ENCODE measurements around the gene PACRG. TPM values are rescaled to one million over a fixed set of nuclear protein-coding genes. Genes with fewer than 3 reads are reported as not detected.

Gene PACRG
- total RNA-seq, 2 donors from 2014 or later: not detected

DNA sequence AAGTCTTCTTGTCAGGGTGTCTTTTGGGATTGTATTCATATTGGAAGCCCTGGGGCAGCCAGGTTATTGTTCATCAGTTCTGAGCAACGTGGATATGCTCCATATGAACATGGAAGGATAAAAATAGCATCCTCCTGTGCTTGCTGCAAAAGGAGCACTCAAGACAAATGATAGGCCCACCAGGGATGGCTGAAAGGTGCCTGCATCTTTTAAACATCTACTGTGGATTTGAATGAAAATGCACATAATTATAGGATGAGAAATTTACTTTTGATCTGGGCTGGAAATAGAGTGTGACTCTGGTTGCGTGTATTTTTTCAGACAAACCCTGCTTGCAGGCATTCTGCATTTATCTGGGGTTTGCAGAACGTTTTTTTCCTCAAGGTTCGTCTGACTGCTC is 299.1 kb downstream of the PACRG start:
- H3K4me1 Mint-ChIP-seq (ENCODE audit: low read depth): no peaks in the 10 kb centered on the region
- ATAC-seq (replicated peaks in 1 of 2): no peak
- H3K27ac Mint-ChIP-seq: no peak overlapping the region
- peaks cover 5 to 14% of the 10 kb centered on the region in 2 donors for H3K9me3 Mint-ChIP-seq
- H3K27me3 Mint-ChIP-seq (ENCODE audit: low read depth): no peaks in the 10 kb centered on the region
- H3K4me3 Mint-ChIP-seq: no peak overlapping the region
- no peak for DNase-seq
- H3K36me3 Mint-ChIP-seq (ENCODE audit: insufficient read depth in 2 of 2): peaks cover 2 to 3% of the 10 kb centered on the region in 2 donors

DNA sequence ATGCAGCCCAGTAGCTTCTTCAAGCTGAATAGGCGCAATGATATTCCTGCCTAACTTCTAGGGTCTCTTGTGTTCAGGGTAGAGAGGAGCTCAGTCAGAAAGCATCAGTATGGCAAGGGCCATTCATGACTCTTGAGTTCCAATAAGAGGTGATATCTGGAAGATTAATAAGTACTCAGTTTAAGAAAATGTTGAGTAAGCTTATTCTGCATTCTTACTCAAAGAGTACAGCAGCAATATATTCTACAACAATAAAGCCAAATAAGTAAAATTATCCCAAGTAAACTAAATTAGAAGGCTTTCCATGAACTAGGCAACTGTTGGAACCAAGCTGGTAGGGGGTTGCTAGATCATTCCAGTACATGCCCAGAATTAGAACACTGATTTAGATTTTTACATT is 303.2 kb downstream of the PACRG start:
- Mint-ChIP-seq H3K27ac (no peak overlapping the region), H3K4me1 (ENCODE audit: low read depth) (no peaks in the 10 kb centered on the region), H3K36me3 (ENCODE audit: insufficient read depth in 2 of 2) (peaks cover 0 to 2% of the 10 kb centered on the region in 2 donors), H3K4me3 (no peak overlapping the region), H3K9me3 (peaks cover 0 to 7% of the 10 kb centered on the region in 2 donors), H3K27me3 (ENCODE audit: low read depth) (no peaks in the 10 kb centered on the region)
- no peak for DNase-seq
- no peak for ATAC-seq (replicated peaks in 1 of 2)

DNA sequence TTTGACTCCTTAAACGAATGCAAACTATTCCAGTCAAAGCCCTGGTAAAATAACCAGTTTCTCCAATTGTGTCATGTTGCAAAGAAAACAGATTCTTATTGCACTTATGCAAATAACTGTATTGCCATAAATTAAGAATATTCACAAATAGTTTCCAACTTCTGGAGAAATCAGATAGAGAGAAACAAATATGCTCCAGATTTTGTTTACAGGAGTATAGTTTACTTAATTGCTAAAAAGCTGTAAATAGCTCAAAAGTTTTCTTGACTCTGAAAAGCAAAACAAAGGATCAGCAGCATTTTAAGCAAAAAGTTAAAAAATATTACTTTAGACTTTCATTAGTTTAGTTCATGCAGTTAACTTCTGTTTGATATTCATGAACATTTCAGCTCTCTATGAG is 304.2 kb downstream of the PACRG start:
- H3K27me3 Mint-ChIP-seq (ENCODE audit: low read depth): no peaks in the 10 kb centered on the region
- DNase-seq (no peak), ATAC-seq (replicated peaks in 1 of 2) (no peak)
- H3K4me3 Mint-ChIP-seq: no peak overlapping the region
- H3K4me1 Mint-ChIP-seq (ENCODE audit: low read depth): no peaks in the 10 kb centered on the region
- H3K9me3 Mint-ChIP-seq: peaks cover 0 to 7% of the 10 kb centered on the region in 2 donors
- no peak overlapping the region for H3K27ac Mint-ChIP-seq
- H3K36me3 Mint-ChIP-seq (ENCODE audit: insufficient read depth in 2 of 2): peaks cover 0 to 2% of the 10 kb centered on the region in 2 donors

DNA sequence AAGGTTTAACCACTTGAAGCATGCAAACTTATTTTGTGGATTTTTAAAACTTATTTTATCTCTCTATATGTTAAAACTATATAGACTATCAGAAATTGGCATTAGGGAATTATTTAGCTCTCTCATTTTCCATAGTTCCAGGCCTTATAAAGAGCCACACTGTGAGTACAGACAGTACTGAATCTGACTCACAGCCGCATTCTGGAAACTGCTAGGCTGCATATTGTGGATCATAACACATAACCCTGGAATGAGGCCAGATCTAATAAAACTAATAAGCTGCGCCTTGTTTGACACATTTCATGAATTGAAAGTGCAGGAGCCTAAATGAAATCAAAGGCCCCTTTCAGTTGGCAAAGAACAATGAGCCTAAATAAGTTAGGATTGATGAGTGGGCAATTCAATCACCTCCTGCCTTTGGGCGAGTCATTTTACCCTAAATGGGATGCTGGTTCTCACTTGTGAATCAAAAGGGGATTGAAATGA is 308.4 kb downstream of the PACRG start:
- no peak for ATAC-seq (replicated peaks in 1 of 2)
- H3K9me3 Mint-ChIP-seq: peaks cover 2 to 4% of the 10 kb centered on the region in 2 donors
- H3K27ac Mint-ChIP-seq: no peak overlapping the region
- no peaks in the 10 kb centered on the region for H3K4me1 Mint-ChIP-seq (ENCODE audit: low read depth)
- no peaks in the 10 kb centered on the region for H3K27me3 Mint-ChIP-seq (ENCODE audit: low read depth)
- H3K36me3 Mint-ChIP-seq (ENCODE audit: insufficient read depth in 2 of 2): peaks cover 0 to 2% of the 10 kb centered on the region in 2 donors
- no peak overlapping the region for H3K4me3 Mint-ChIP-seq
- no peak for DNase-seq

DNA sequence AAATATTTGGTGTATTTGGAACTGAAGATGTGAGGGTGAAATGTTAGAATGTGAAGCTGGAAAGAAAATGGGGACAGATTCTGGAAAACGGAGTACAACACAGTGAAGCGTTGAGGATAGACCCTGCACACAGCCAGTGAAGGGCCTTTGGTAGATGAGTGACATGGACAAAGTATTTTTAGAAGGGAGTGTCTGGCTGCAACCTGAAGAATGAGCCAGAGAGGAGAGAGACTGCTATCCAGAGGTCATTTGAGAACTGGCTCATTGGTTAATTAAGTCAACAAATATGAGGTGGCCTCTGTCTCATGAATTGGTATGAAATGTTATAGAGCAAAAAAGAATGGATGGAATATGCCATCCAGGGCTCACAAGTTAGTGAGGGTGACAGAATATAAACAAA is 310.5 kb downstream of the PACRG start:
- ATAC-seq (replicated peaks in 1 of 2) (no peak), DNase-seq (no peak)
- Mint-ChIP-seq H3K27ac (no peak overlapping the region), H3K9me3 (peaks cover 2 to 7% of the 10 kb centered on the region in 2 donors), H3K36me3 (ENCODE audit: insufficient read depth in 2 of 2) (peaks cover 0 to 2% of the 10 kb centered on the region in 2 donors), H3K4me3 (no peak overlapping the region), H3K4me1 (ENCODE audit: low read depth) (no peaks in the 10 kb centered on the region), H3K27me3 (ENCODE audit: low read depth) (no peaks in the 10 kb centered on the region)

DNA sequence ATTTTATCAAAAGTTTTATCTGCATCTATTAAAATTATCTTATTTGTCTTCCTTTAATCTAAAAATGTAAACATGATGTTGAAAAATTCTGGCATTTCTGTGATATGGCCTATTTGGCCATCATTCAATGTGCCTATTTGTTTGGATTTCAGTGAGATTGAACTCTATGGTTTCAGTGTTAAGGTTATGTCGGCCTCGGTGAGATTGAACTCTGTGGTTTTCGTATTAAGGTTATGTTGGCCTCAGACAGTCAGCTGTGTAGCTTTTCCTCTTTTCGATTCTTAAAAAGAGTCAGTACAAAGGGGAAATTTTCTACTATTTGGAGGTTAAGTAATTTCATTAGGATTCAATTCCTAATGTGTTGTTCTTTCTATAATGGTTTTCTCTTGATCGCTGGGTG is 320.6 kb downstream of the PACRG start:
- H3K4me3 Mint-ChIP-seq: no peak overlapping the region
- DNase-seq (no peak), ATAC-seq (replicated peaks in 1 of 2) (no peak)
- H3K4me1 Mint-ChIP-seq (ENCODE audit: low read depth): no peaks in the 10 kb centered on the region
- no peak overlapping the region for H3K27ac Mint-ChIP-seq
- H3K36me3 Mint-ChIP-seq (ENCODE audit: insufficient read depth in 2 of 2): peaks cover 0 to 2% of the 10 kb centered on the region in 2 donors
- no peaks in the 10 kb centered on the region for H3K27me3 Mint-ChIP-seq (ENCODE audit: low read depth)
- H3K9me3 Mint-ChIP-seq: peaks cover 8 to 11% of the 10 kb centered on the region in 2 donors

DNA sequence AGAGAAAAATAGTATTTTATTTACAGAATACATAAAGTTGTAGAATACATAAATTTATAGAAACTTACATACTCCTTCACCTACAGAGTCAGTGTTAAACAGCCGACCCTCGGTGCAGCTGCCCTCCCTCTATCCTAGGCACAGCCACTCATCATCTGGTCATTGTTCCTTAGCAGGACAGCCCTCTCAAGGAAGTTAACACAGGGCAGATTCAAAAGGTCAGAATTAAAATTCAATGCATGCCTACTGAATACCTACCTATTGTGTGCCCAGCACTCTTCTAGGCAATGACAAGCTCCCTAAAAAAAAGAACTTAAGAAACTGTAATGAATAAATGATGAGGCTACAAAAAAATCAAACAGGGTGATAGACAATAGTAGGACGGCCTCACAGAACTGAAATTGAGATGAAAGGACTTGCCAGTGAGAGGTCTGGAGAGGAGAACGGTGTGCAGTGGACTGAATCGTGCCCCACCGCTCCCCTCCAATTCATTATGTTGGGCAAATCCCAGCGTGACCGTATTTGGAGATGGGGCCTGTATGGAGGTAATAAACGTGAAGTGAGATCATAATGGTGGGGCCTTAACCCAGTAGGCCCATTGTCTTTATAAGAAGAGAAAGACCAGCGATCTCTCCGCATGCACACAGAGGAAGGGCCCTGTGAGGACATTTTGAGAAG is 326.0 kb downstream of the PACRG start:
- H3K27ac Mint-ChIP-seq: no peak overlapping the region
- DNase-seq (no peak), ATAC-seq (replicated peaks in 1 of 2) (no peak)
- H3K36me3 Mint-ChIP-seq (ENCODE audit: insufficient read depth in 2 of 2): peaks cover 0 to 3% of the 10 kb centered on the region in 2 donors
- peaks cover 8 to 14% of the 10 kb centered on the region in 2 donors for H3K9me3 Mint-ChIP-seq
- no peaks in the 10 kb centered on the region for H3K27me3 Mint-ChIP-seq (ENCODE audit: low read depth)
- H3K4me1 Mint-ChIP-seq (ENCODE audit: low read depth): no peaks in the 10 kb centered on the region
- no peak overlapping the region for H3K4me3 Mint-ChIP-seq

DNA sequence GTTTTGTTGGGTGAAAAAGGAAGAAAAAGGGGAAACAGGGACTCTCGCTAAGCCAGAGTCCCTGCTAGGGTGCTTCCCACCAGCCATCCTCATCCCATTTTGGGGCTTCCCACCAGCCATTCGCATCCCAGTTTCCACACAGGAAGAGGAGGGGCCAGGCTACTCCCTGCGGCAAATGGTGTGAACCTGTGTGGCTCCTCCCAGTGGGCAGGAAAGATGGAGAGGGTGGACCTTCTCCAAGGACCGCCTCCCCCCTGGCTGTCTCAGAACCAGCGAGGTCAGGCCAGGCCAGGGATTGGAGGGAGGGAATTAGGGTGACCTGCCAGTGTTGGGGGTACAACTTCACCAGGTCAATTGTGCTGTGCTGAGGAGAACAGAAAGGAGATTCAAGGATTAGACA is 326.9 kb downstream of the PACRG start:
- ATAC-seq (replicated peaks in 1 of 2): no peak
- H3K4me1 Mint-ChIP-seq (ENCODE audit: low read depth): no peaks in the 10 kb centered on the region
- H3K27ac Mint-ChIP-seq: no peak overlapping the region
- H3K4me3 Mint-ChIP-seq: no peak overlapping the region
- H3K27me3 Mint-ChIP-seq (ENCODE audit: low read depth): no peaks in the 10 kb centered on the region
- peaks cover 0 to 3% of the 10 kb centered on the region in 2 donors for H3K36me3 Mint-ChIP-seq (ENCODE audit: insufficient read depth in 2 of 2)
- no peak for DNase-seq
- peaks cover 10 to 14% of the 10 kb centered on the region in 2 donors for H3K9me3 Mint-ChIP-seq

DNA sequence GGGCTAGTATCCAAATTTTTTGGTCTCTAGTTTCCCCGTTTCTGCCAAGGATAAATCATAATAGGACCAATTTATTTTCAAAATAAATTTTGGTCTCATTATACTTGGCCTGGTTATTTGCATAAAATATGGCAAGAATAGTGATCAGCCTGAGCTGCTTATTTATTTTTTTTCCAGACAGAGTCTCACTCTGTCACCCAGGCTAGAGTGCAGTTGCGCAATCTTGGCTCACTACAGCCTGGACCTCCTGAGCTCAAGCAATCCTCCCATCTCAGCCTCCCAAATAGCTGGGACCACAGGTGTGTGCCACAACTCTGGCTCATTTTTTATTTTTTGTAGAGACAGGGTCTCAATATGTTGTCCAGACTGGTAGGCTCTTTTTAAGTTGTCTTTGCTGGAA is 329.5 kb downstream of the PACRG start:
- Mint-ChIP-seq H3K9me3 (peaks cover 8 to 11% of the 10 kb centered on the region in 2 donors), H3K4me3 (no peak overlapping the region), H3K27me3 (ENCODE audit: low read depth) (no peaks in the 10 kb centered on the region), H3K4me1 (ENCODE audit: low read depth) (no peaks in the 10 kb centered on the region), H3K36me3 (ENCODE audit: insufficient read depth in 2 of 2) (peaks cover 0 to 3% of the 10 kb centered on the region in 2 donors), H3K27ac (no peak overlapping the region)
- ATAC-seq (replicated peaks in 1 of 2): no peak
- no peak for DNase-seq

DNA sequence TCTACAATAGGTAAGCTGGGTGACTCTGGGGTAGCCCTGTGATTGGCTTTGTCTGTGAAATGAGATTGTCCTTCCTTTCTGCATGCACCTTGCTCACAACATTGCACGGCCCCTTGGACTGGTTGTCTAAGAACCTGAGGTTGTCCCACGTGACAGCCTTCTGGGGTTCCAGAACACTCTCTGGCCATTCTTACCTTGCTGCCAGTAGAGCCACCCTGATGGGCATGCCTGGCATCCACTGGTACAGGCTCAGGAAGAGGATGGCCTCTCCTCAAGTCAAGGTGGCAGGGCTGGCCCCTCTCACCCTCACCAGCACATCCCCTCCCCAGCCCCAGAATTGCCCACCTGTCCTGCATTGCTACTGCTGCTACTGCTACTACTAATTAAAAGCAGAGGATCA is 335.0 kb downstream of the PACRG start:
- no peaks in the 10 kb centered on the region for H3K36me3 Mint-ChIP-seq (ENCODE audit: insufficient read depth in 2 of 2)
- H3K4me1 Mint-ChIP-seq (ENCODE audit: low read depth): no peaks in the 10 kb centered on the region
- DNase-seq (no peak), ATAC-seq (replicated peaks in 1 of 2) (no peak)
- no peak overlapping the region for H3K4me3 Mint-ChIP-seq
- H3K9me3 Mint-ChIP-seq: peaks cover 3 to 5% of the 10 kb centered on the region in 2 donors
- no peak overlapping the region for H3K27ac Mint-ChIP-seq
- H3K27me3 Mint-ChIP-seq (ENCODE audit: low read depth): no peaks in the 10 kb centered on the region

DNA sequence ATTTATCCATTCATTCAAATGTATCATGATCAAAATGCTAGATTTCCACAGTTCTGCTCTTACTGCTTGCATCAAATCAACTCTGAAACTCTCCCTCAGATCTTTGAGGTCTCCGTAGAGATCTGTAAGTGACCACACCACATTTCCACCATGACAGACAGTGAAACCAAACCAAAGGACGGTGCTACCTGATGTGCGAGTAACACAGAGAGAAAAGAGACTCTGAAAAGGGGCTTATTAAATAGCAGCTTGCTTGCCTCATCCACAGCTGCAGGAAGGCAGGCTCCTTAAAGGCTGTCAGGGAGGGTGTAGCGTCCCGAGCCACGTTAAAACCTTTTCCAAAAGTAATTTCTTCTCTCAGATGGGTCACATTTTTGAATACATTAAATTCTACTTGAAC is 335.8 kb downstream of the PACRG start:
- DNase-seq: no peak
- no peak overlapping the region for H3K4me3 Mint-ChIP-seq

DNA sequence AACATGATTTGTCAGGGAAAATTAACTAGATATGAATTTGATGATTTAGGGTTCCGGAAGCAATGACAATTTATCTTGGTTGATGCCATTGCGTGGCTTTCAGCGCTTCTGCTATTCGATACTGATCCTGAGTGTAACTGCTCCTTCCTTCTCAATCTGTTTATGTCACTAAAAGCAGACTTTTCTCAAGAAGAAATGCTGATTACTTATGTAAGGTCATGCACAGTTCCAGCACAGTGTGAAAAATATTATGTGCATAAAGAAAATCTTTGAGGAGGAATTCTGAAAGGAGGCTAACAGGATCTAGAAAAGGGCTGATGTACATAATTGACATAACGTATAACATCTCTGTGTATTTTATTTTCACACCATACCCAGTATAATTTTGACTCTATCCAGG is 336.6 kb downstream of the PACRG start:
- ATAC-seq (replicated peaks in 1 of 2) (no peak), DNase-seq (no peak)
- no peaks in the 10 kb centered on the region for H3K36me3 Mint-ChIP-seq (ENCODE audit: insufficient read depth in 2 of 2)

More for the DNA sequence above, 335.8 kb downstream of the PACRG start:
- Mint-ChIP-seq H3K9me3 (peaks cover 5 to 8% of the 10 kb centered on the region in 2 donors), H3K36me3 (ENCODE audit: insufficient read depth in 2 of 2) (no peaks in the 10 kb centered on the region), H3K27me3 (ENCODE audit: low read depth) (no peaks in the 10 kb centered on the region), H3K27ac (no peak overlapping the region), H3K4me1 (ENCODE audit: low read depth) (no peaks in the 10 kb centered on the region)
- ATAC-seq (replicated peaks in 1 of 2): no peak

DNA sequence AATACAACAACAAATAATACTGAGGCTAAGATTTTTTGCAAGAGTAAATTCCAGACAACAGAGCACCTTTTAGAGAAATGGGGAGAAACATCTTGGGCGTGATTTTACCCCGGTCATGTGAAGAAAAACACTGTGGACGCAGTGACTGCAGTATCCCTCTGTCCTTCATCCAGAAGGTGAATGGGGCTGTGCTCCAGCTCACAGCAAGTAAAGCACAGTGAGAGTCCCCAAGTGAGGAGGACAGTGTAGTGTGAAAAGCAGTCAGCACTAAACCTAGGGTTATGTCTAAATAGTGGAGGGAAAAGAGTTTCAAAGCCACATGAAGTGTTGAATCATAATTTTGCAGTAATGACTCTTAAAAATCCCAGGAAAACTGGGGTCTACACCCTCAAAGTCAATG is 338.4 kb downstream of the PACRG start:
- H3K36me3 Mint-ChIP-seq (ENCODE audit: insufficient read depth in 2 of 2): no peaks in the 10 kb centered on the region
- H3K4me3 Mint-ChIP-seq: no peak overlapping the region
- H3K9me3 Mint-ChIP-seq: peaks cover 4 to 10% of the 10 kb centered on the region in 2 donors
- no peaks in the 10 kb centered on the region for H3K4me1 Mint-ChIP-seq (ENCODE audit: low read depth)
- no peaks in the 10 kb centered on the region for H3K27me3 Mint-ChIP-seq (ENCODE audit: low read depth)
- ATAC-seq (replicated peaks in 1 of 2): no peak
- no peak overlapping the region for H3K27ac Mint-ChIP-seq
- no peak for DNase-seq

More for the DNA sequence above, 336.6 kb downstream of the PACRG start:
- Mint-ChIP-seq H3K27me3 (ENCODE audit: low read depth) (no peaks in the 10 kb centered on the region), H3K4me3 (no peak overlapping the region), H3K9me3 (peaks cover 4 to 10% of the 10 kb centered on the region in 2 donors), H3K27ac (no peak overlapping the region), H3K4me1 (ENCODE audit: low read depth) (no peaks in the 10 kb centered on the region)

DNA sequence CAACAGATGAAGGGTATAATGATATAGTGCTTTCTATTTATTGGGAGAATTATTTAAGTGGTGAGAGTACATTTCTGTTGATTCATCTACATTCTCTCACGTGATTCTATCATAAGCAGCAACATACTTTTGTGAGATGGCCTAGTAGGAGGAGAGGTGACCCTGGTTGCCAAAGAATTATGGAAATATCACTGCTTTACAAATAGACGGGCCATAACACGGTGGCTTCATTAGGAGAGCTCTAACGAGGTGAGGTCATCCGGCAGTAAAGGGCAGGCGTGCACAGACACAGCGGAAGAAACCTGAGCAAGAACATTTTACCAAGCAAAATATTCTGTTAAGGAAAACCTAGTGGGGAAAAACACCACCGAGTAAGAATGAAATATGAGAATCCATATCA is 349.4 kb downstream of the PACRG start:
- H3K27me3 Mint-ChIP-seq (ENCODE audit: low read depth): no peaks in the 10 kb centered on the region
- no peak overlapping the region for H3K4me3 Mint-ChIP-seq
- no peaks in the 10 kb centered on the region for H3K4me1 Mint-ChIP-seq (ENCODE audit: low read depth)
- H3K36me3 Mint-ChIP-seq (ENCODE audit: insufficient read depth in 2 of 2): no peaks in the 10 kb centered on the region
- ATAC-seq (replicated peaks in 1 of 2) (no peak), DNase-seq (no peak)
- H3K27ac Mint-ChIP-seq: no peak overlapping the region
- H3K9me3 Mint-ChIP-seq: peaks cover 2 to 3% of the 10 kb centered on the region in 2 donors
